NCI-H1694 (cell line): ENCODE measurements around the gene PLCB1.
"Not testable (repeated sequence)": the region's sequence is repeated elsewhere in the genome, so short reads cannot be mapped to it uniquely, and the experiment has no call there.

Source experiments
- DNase-seq: peaks from one replicate; lab custom pipeline; 2025; lab: John Stamatoyannopoulos, UW

PLCB1 gene

DNA sequence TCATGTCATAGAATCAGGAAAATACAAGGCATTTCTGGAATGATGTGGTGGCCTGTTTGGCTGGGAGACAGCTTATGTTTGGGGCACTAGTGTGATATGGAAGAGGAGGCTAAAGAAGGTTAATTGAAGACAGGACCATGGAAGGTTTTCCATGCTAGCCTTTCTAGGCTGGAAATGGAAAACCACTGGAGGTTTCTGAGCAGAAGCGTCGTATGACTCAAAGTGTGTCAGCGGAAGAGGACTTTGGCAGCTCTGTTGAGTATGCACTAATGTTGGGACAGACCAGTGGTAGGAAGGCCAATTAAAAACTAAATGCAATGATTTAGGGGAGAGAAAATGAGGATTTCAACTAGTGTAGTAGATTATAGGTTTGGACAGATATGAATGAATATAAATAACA lies 413.1 kb downstream of the PLCB1 start:
- no peak for DNase-seq

DNA sequence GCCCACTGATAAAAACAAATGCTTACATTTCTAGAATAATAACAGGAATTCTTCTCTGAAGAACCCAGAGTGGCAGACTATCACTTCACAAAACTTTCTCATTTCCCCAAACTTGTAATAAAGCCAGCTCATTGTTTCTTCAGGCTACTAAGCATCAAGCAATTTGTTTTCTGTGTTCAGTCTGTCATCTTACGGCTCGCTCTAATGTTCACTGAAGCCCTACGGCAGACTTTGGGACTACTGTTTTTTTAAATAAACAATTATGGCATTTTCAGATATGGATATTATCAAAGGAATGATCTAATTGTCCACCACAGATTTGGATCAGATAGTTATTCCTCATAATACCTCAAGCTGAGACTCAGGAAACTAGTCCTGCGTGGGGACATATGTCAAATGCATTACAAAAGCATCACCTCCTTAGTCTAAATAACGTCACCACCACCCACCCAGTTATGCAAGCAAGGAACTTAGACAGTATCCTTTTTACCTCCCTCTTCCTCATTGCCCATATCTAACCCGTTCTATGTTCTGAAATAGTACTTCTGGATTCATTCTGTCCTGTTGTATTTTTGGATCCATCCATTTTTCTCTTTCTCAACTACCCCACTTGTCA lies 415.1 kb downstream of the PLCB1 start:
- no peak for DNase-seq

DNA sequence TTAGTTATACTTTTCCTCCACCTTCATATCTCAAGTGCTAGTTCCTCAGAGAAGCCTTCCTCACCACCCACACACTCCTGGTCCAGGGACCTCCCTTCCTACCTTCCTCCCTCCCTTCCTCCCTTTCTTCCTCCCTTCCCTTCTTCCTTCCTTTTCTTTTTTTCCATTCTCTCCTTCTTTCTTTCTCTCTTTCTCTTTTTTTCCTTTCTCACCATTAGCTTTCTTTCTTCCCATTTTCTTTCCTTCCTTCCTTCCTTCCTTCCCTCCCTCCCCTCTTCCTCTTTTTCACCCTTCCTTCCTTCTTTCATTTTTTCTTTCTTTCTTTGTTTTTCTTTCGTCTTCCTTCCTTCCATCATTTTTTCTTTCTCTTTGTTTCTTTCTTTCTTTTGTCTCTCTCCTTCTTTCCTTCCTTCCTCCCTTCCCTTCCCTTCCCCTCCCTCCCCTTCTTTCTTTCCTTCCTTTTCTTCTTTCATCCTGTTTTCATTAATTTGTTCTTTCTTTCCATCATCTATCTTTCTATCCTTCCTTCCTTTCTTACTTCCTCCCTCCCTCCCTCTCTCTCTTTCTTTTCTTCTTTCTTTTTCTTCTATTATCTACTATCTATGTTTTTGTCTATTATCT lies 416.0 kb downstream of the PLCB1 start:
- no peak for DNase-seq

DNA sequence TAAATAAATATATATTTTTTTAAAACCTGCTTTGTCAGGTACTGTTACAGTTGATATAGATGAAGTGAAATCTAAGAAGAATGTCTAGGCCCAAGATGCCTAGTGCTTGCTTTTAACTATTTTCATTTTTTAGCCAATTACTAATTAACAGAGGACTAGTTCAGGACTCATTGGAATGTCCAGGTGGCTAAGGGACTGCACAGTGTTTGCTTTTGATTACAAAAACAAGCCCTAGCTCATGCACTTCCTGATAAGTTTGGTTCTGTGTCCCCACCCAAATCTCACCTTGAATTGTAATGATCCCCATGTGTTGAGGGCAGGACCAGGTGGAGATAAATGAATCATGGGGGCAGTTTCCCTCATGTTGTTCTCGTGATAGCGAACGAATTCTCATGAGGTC lies 417.1 kb downstream of the PLCB1 start:
- no peak for DNase-seq

DNA sequence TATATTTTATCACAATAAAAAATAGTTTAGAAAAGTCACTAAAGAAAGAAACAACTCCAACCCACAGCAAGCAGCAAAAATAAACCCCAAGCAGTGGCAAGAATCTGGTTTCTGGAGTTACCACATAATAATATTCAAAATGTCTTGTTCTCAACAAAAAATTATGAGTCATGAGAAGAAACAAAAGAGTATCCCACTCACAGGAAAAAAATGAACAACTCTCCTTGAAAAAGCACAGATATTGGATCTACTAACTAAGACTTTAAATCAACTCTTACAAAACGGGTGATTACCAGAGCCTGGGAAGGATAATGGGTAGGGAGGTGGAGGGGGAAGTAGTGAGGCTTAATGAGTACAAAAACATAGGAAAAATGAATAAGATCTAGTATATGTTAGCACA lies 425.6 kb downstream of the PLCB1 start:
- no peak for DNase-seq

DNA sequence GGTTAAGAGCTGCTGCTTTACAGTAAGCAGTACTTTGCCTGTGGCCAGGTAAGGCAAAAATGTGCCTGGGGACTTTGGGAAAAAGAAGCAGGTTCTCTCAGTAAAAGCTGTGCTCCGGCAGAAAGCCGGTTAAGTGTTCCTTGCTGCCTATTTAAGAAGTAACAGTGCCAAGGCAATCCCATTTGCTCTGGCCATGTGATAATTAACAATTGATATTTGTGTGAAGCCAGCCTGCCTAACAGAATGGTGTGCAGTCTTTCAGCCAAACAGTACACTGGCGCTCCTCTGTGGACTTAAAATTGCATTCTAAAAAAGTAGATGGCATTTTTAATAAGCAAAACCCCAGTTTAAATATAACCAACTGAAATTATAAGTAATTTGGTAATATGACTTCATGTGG lies 430.3 kb downstream of the PLCB1 start:
- DNase-seq = no peak

DNA sequence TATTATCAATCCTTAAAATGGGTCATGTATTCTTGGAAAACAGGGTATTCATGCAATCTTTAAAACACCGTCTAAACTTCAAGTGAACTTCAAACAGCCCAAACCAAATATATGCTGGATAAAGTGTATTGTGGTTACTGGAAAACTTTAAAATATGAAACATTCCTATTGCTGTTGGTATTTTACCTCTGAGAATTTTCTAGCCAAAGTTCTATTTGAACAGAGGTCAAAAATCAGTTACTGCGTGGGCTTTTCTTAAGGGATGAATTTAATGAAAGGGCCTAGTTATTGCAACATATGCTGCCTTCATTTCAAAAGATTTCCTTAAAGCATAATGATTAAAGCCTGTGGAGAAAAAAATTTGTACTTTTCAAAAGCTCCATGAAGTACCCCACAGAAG lies 436.0 kb downstream of the PLCB1 start:
- DNase-seq = no peak

DNA sequence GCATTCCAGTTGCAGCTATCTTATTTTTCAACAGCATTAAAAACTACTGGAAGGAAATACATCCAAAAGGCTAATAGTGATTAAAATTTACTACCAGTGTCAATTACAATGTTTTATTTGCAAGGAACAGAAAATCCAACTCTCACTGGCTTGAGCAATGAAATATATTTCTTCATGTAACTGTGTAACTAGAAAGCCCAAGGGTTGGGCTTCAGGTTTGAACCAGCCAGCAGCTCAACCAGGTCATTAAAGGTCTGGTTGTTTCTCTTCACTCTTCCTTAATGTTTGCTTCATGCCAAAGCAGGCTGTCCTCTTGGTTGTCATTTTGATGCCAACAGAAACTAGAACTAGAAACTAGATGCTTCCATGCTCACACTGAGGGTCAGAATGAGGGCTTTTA lies 437.7 kb downstream of the PLCB1 start:
- DNase-seq = no peak

DNA sequence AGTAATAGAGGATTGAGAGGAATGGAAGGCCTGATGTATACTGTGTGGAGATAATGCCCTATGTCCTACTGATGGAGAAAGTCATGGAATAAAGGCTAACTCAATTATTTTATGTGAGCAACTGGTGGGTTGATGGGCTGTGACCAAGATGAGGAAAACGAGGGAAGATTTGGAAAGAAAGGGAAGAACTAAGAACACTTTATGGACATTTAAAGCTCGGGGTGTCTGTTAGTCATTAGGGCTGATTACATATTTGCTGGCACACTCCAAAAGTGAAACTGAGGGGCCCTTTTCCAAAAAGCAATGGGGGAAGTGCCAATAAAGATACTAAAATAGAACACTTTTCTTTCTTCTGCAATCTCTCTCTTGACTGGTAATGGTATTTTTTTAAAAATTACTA lies 439.5 kb downstream of the PLCB1 start:
- DNase-seq = no peak

DNA sequence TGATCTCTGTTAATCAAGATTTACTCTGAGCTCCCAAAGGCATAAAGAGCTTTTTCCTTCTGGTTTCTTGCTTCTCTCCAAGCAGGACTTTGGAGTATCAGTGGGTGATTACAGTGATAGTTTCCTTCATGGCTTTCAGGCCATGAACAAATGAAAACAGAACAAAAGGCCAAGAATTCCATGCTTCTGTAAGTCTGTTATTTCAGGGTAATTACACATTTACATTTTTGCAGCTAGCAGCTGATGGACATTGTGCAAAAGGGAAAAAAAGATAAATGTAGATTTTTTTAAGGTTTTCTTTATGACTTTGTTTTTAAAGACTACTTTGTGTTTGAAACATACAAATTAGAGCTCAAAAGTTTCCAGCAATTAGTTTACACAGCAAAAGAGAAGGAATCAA lies 441.6 kb downstream of the PLCB1 start:
- no peak for DNase-seq

DNA sequence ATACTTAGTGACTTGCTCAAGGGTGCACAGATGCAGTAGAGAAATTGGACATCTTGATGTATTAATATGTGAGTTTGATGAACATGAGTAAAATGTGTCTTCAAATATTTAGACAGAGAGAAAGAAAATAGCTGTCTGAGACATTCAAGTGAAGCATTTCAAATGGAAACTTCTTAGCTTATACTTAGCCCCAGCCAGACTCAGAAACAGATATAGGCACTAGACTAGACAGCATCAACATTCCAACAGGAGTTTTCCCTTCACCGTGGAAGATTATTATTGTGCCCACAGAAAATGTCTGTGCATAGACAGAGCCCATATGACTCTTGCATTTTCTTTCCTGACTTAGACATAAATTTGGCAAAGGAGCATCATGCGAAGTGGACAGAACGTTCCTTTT lies 443.0 kb downstream of the PLCB1 start:
- DNase-seq = no peak

DNA sequence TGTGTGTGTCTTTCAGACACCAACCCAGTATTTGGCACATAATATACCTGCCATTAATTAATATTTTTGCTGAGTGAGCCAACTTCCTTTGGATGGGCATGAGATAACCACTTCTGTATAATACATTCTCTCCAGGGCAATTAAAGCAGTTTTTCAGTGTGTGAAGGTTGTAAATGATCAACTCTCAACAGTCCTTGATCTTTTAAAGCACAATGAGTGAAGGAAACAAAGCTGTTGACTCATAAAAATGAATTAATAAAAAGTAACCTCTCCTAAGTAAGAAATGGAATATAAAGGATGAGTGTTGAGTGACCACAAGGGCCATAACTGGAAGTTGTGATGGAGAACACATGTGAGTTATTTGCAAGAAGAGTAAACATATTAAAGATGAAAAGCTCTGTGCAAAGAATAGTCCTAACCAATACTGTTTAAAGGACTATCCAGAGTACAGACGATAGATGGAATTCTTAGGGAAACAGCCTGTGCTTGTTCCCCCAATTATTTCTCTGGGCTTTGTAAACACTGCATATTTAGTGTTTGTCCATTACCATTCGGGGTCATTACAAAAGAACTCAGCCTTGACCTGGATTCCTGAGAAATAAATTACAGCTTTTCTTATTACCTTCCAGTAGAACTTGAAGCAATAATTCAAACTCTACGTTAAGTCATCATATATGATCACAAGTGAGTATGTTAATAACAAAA lies 446.2 kb downstream of the PLCB1 start:
- DNase-seq = no peak

DNA sequence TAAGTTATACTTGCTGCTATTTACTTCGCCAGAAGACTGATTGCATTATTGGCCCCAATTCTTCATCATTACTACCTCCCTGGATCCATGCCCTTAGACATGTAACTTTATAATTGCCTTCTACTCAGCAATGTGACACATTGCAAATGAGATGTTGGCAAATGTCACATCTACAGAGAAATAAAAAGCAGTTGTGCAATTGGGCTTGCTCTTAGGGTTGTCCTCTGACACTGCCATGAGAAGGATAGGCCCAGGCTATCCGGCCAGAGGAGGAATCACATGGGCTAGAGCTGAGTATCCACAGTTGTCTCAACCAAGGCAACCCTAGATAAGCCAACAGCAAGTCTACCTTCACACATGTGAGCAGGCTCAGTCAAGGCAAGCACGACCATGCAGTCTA lies 447.0 kb downstream of the PLCB1 start:
- no peak for DNase-seq

DNA sequence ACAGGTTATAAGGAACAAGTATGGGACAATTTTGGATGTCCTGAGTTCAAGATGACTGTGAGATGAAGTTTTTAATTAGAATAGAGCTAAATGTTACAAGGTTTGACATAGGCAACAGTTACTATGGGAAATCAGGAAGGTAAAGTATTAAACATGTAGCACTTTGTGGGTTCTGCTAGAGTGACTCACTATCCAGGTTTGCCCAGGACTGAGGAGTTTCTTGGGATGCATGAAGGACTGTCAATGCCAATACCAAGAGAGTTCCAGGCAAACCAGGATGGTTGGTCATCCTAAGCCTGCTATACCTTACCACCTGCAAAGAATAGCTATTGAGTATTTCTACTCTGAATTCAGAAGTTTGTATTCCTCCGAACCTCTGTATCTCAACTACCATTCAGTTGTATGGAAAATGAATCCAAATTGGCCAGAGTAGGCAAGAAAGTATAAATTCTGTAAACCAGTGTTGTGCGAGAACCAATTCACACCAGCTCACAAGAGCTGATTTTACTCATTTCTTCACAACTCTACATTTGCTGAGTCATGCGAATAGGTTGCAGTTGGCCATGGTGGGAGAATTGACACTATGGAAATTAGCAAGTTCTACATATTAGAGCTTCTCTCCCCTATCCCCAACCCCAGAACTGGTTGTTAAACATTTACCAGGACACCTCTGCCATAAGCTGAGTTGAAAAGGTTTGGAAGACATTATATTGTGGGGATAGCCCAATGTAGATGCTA lies 449.5 kb downstream of the PLCB1 start:
- no peak for DNase-seq

DNA sequence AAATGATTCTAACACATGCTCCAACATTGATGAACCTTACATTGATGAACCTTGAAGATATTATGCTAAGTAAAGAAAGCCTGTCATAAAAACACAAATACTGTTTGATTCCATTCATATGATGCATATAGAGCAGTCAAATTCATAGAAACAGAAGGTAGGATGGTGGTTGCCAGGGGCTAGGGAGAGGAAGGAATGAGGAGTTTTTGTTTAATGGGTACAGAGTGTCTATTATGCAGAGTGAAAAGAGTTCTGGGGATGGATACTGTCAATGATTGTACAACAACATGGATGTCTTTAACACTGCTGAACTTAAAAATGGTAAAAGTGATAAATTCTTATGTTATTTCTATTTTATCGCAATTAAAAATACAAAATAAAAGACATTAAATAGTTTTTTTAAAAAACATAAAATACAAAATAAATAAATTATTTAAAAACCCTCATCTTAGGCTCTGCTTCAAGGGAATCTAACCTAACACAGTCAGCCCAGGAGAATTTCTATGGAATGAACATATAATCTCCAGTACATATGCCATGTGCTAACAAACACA lies 451.0 kb downstream of the PLCB1 start:
- no peak for DNase-seq

DNA sequence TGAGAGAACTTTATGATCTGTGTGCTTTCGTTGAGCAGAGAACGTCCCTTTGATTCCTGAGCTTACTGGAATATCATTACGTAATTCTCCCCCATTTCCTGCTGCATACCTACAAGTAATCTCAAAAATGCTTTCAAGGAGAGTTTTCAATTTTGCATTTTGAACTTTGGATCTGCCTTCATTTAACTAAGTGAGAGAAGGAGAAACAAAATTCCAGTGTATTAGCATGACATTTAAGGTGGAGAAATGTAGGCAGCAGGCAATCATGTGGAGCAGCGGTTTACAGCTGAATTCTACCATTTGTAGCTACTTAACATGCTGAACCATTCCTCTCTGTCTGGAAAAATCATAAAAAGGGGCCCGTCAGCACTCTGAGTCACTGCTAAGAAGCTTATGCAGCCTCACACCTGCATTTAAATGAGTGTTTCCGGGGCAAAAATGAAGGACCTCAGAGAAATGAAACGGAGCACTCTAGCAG lies 451.5 kb downstream of the PLCB1 start:
- DNase-seq = no peak

DNA sequence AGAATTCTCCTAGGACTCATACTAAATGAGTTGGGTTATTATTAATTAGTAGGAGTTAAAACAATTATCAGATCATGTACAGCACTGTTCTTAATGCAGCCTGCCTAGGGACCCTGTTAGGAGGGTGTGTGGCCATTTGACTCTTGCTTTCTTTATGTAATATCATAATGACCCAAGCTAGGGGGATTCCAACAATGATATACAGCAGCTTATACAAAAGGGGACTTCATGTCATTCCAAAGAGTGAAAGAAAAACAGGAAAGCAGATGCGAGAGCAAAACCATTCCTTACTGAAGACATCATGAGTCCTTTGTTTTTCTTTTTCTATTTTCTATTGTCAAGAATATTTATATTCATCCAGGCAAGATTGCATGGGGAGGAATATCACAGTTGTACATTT lies 455.2 kb downstream of the PLCB1 start:
- no peak for DNase-seq

DNA sequence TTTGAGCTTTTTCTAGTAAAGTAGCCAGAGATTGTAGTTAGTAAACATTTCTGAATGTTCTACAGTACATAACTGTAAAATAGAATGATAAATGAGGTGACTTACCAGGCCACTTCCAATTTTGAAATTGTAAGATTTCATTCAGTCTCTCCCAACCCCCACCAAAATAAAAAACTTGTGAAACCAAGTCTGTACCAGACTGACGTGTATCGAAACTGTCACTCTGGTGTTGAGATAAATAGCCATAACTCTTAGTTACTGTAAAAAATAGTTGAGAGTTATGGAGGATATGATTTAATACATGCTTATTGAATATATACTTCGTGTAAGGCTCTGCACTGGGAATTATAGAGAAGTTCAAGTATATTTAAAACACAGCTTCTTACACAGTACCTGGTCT lies 455.7 kb downstream of the PLCB1 start:
- DNase-seq = no peak

DNA sequence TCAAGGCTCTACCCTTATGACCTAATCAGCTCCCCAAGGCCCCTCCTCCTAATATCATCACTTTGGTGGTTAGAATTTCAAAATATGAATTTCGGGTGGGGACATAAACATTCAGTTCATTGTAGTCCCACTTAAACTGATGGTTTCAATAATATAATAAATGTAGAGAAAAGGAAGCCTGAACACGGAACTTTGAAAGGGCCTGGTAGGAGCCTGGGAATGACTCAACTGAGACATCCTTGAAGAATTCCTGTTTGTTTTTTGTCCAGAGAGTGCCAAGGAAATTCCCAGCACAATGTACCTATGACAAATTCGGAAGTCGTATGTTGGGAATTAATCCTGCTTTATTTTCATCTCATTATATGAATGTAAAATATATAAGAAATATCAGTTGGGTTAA lies 457.9 kb downstream of the PLCB1 start:
- DNase-seq = no peak

DNA sequence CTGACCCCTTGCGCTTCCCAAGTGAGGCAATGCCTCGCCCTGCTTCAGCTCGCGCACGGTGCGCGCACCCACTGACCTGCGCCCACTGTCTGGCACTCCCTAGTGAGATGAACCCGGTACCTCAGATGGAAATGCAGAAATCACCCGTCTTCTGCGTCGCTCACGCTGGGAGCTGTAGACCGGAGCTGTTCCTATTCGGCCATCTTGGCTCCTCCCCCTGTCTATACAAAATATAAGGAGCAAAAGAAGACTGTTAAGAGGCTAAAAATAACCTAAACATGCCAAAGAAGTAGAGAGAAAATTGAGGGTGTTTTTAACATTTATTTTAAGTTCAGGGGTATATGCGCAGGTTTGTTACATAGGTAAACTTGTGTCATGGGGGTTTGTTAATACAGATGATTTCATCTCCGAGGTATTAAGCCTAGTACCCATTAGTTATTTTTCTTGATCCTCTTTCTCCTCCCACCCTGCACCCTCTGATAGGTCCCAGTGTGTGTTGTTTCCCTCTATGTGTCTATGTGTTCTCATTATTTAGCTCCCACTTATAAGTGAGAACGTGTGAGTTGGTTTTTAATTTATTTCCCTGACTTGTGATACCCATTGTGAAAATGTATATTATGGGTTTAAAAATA lies 469.0 kb downstream of the PLCB1 start:
- DNase-seq = not testable (repeated sequence)

DNA sequence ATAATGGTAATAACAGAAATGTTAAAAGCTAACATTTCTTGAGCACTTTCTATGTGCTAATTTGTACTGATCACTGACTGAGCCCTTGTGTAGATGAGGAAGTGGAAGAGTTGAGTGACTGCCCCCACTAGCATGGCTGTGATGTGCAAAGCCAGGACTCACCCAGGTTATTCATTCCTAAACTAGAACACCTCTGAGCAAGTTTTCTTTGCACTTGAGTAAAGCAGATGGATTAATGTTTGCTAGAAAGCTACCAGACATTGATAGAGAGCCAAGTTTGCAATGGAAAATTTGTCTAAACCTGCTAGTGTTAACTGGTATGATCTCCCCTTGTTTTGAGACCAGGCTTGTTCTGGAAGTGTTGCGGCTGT lies 469.5 kb downstream of the PLCB1 start:
- DNase-seq = no peak
